HEK293 (cell line): ENCODE measurements around the gene SAP25.
A peak's percentile ranks its signal among the peaks of the same experiment; 100 is the strongest.

ENCODE experiments used
- BCL11A ChIP-seq: fragments of 450-650 bp; formaldehyde crosslinking; IDR thresholded peaks from 2 replicates; pipeline ENCODE4 v1.5.1; 2016; ENCODE audit warnings: low read depth, missing biosample characterization, missing genetic modification characterization
- FEZF1 ChIP-seq: fragments of 450-650 bp; formaldehyde crosslinking; IDR thresholded peaks from 2 replicates; pipeline ENCODE4 v1.5.1; 2016; ENCODE audit warnings: missing biosample characterization, missing genetic modification characterization
- KLF7 ChIP-seq: fragments of 450-650 bp; formaldehyde crosslinking; IDR thresholded peaks from 2 replicates; pipeline ENCODE4 v1.5.1; 2016; ENCODE audit warnings: missing biosample characterization, missing genetic modification characterization, borderline replicate concordance
- MZF1 ChIP-seq: fragments of 450-650 bp; formaldehyde crosslinking; IDR thresholded peaks from 2 replicates; pipeline ENCODE4 v1.5.1; 2017; ENCODE audit warnings: missing biosample characterization, missing genetic modification characterization, borderline replicate concordance
- OSR2 ChIP-seq: fragments of 450-650 bp; formaldehyde crosslinking; IDR thresholded peaks from 2 replicates; pipeline ENCODE4 v1.5.1; 2016; ENCODE audit warnings: missing biosample characterization, missing genetic modification characterization
- OVOL3 ChIP-seq: fragments of 450-650 bp; formaldehyde crosslinking; IDR thresholded peaks from 2 replicates; pipeline ENCODE4 v1.5.1; 2016; ENCODE audit warnings: missing biosample characterization, missing genetic modification characterization
- PRDM1 ChIP-seq: fragments of 450-650 bp; formaldehyde crosslinking; IDR thresholded peaks from 2 replicates; pipeline ENCODE4; 2016; ENCODE audit warnings: missing biosample characterization, missing genetic modification characterization
- SP3 ChIP-seq: fragments of 450-650 bp; formaldehyde crosslinking; IDR thresholded peaks from 2 replicates; pipeline ENCODE4 v1.5.1; 2016; ENCODE audit warnings: missing biosample characterization, missing genetic modification characterization
- TRIM28 ChIP-seq: IDR thresholded peaks from 2 replicates; pipeline ENCODE4 v1.6.1; 2011; ENCODE audit warnings: low read length, control low read depth, borderline replicate concordance
- ZBTB17 ChIP-seq: fragments of 450-650 bp; formaldehyde crosslinking; IDR thresholded peaks from 2 replicates; pipeline ENCODE4 v1.5.1; 2016; ENCODE audit warnings: missing biosample characterization, missing genetic modification characterization
- ZBTB48 ChIP-seq: fragments of 450-650 bp; formaldehyde crosslinking; IDR thresholded peaks from 2 replicates; pipeline ENCODE4 v1.5.1; 2016; ENCODE audit warnings: missing biosample characterization, missing genetic modification characterization
- ZIC2 ChIP-seq: fragments of 450-650 bp; formaldehyde crosslinking; IDR thresholded peaks from 2 replicates; pipeline ENCODE4 v1.5.1; 2016; ENCODE audit warnings: missing biosample characterization, missing genetic modification characterization
- ZNF146 ChIP-seq: fragments of 450-650 bp; formaldehyde crosslinking; IDR thresholded peaks from 2 replicates; pipeline ENCODE4 v1.5.1; 2016; ENCODE audit warnings: missing biosample characterization, missing genetic modification characterization
- ZNF184 ChIP-seq: fragments of 450-650 bp; IDR thresholded peaks from 2 replicates; pipeline ENCODE4 v1.5.1; 2018; ENCODE audit warnings: missing biosample characterization, mild to moderate bottlenecking, missing genetic modification characterization
- ZNF350 ChIP-seq: fragments of 450-650 bp; formaldehyde crosslinking; IDR thresholded peaks from 2 replicates; pipeline ENCODE4 v1.5.0; 2017; ENCODE audit warnings: missing biosample characterization, mild to moderate bottlenecking, missing genetic modification characterization
- ZNF391 ChIP-seq: fragments of 450-650 bp; formaldehyde crosslinking; IDR thresholded peaks from 2 replicates; pipeline ENCODE4 v1.5.1; 2016; ENCODE audit warnings: low read depth, missing biosample characterization, missing genetic modification characterization, borderline replicate concordance
- ZNF416 ChIP-seq: fragments of 450-650 bp; formaldehyde crosslinking; IDR thresholded peaks from 2 replicates; pipeline ENCODE4 v1.5.1; 2016; ENCODE audit warnings: missing biosample characterization, missing genetic modification characterization
- ZNF555 ChIP-seq: fragments of 450-650 bp; formaldehyde crosslinking; conservative IDR thresholded peaks from 2 replicates; pipeline ENCODE4 v1.5.1; 2017; ENCODE audit warnings: missing biosample characterization, mild to moderate bottlenecking, missing genetic modification characterization, inconsistent platforms
- ZNF600 ChIP-seq: fragments of 450-650 bp; formaldehyde crosslinking; IDR thresholded peaks from 2 replicates; pipeline ENCODE4 v1.5.1; 2016; ENCODE audit warnings: missing biosample characterization, missing genetic modification characterization
- ZNF654 ChIP-seq: fragments of 450-650 bp; formaldehyde crosslinking; IDR thresholded peaks from 2 replicates; pipeline ENCODE4 v1.5.1; 2016; ENCODE audit warnings: low read depth, missing biosample characterization, missing genetic modification characterization
- ZNF768 ChIP-seq: fragments of 450-650 bp; formaldehyde crosslinking; IDR thresholded peaks from 2 replicates; pipeline ENCODE4 v1.5.1; 2018; ENCODE audit warnings: missing biosample characterization, mild to moderate bottlenecking, missing genetic modification characterization
- ZSCAN16 ChIP-seq: fragments of 450-650 bp; formaldehyde crosslinking; IDR thresholded peaks from 2 replicates; pipeline ENCODE4 v1.5.1; 2016; ENCODE audit warnings: missing biosample characterization, missing genetic modification characterization
- TF ChIP-seq, protein P1 (sequence below): fragments of 450-650 bp; formaldehyde crosslinking; optimal IDR thresholded peaks from 2 replicates; pipeline ENCODE3; 2016; ENCODE audit warnings: missing biosample characterization, mild to moderate bottlenecking, missing genetic modification characterization
- TF ChIP-seq, protein P2 (sequence below): fragments of 450-650 bp; IDR thresholded peaks from 2 replicates; pipeline ENCODE4 v1.5.1; 2018; ENCODE audit warnings: missing biosample characterization, missing genetic modification characterization
- TF ChIP-seq, protein P3 (sequence below): fragments of 450-650 bp; formaldehyde crosslinking; IDR thresholded peaks from 2 replicates; pipeline ENCODE4 v1.5.1; 2016; ENCODE audit warnings: missing biosample characterization, missing genetic modification characterization
- TF ChIP-seq, protein P4 (sequence below): fragments of 450-650 bp; formaldehyde crosslinking; IDR thresholded peaks from 2 replicates; pipeline ENCODE4 v1.5.1; 2016; ENCODE audit warnings: missing biosample characterization, missing genetic modification characterization, low read depth
- TF ChIP-seq, protein P5 (sequence below): fragments of 450-650 bp; formaldehyde crosslinking; IDR thresholded peaks from 2 replicates; pipeline ENCODE4 v1.5.1; 2016; ENCODE audit warnings: missing biosample characterization, missing genetic modification characterization
- TF ChIP-seq, protein P6 (sequence below): fragments of 450-650 bp; formaldehyde crosslinking; IDR thresholded peaks from 2 replicates; pipeline ENCODE4 v1.5.1; 2016; ENCODE audit warnings: missing biosample characterization, missing genetic modification characterization
- TF ChIP-seq, protein P7 (sequence below): fragments of 450-650 bp; formaldehyde crosslinking; IDR thresholded peaks from 2 replicates; pipeline ENCODE4 v1.5.1; 2016; ENCODE audit warnings: missing biosample characterization, missing genetic modification characterization

The SAP25 gene

DNA sequence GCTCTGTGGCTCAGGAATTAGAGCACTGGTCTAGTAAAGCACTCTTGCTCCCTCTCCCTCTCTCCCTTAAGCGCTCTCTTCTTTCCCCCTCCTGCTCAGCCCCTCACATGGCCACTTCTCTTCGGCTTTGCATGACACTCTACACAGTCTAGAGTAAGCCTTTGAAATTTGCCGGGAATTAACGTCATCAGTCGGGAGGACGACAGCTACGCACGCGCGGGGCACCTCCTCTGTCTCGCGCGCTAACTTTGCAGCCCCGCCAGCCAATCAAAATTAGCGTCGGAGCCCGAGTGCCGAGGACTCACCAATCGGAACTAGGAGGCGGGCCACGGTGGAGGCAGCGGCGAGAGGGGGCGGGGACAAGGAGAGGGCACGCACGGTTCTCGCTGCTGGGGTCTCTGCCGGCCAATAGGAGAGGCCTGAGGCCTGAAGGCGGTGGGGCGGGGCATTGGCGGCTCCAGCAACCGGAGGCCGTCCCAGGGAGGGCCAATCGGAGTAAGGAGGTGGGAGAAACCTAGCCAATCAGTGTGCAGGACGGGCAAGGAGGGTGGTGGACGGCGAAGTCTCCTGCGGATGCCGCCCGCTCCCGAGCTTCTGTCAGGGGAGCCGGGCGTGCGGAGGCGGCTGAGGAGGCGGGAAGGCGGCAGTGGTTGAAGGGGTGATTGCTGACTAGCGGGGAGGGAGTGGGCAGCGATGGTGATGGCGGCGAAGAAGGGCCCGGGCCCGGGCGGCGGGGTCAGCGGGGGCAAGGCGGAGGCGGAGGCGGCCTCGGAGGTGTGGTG is 34.9 kb downstream of the SAP25 start, which contains the start of gene AGFG2 (continued):
- TF ChIP-seq, protein P1, sequence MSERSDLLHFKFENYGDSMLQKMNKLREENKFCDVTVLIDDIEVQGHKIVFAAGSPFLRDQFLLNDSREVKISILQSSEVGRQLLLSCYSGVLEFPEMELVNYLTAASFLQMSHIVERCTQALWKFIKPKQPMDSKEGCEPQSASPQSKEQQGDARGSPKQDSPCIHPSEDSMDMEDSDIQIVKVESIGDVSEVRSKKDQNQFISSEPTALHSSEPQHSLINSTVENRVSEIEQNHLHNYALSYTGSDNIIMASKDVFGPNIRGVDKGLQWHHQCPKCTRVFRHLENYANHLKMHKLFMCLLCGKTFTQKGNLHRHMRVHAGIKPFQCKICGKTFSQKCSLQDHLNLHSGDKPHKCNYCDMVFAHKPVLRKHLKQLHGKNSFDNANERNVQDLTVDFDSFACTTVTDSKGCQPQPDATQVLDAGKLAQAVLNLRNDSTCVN, result peak; percentile 89
- no peak; the same call in 1 of the 2 replicates for TF ChIP-seq ZSCAN16 (tag by site-specific recombination)
- TF ChIP-seq, protein P2, sequence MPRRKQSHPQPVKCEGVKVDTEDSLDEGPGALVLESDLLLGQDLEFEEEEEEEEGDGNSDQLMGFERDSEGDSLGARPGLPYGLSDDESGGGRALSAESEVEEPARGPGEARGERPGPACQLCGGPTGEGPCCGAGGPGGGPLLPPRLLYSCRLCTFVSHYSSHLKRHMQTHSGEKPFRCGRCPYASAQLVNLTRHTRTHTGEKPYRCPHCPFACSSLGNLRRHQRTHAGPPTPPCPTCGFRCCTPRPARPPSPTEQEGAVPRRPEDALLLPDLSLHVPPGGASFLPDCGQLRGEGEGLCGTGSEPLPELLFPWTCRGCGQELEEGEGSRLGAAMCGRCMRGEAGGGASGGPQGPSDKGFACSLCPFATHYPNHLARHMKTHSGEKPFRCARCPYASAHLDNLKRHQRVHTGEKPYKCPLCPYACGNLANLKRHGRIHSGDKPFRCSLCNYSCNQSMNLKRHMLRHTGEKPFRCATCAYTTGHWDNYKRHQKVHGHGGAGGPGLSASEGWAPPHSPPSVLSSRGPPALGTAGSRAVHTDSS, result no peak
- no peak for TF ChIP-seq OVOL3 (tag by site-specific recombination)
- no peak for TF ChIP-seq PRDM1 (tag by site-specific recombination)
- 0 out of 2 replicates have a peak, but pooled peaks have one; percentile 20 for TF ChIP-seq BCL11A
- peak; percentile 63; the same call in 1 of the 2 replicates for TF ChIP-seq ZNF600 (tag by site-specific recombination)
- TF ChIP-seq ZNF555 (tag by site-specific recombination), result no peak
- TF ChIP-seq, protein P3, sequence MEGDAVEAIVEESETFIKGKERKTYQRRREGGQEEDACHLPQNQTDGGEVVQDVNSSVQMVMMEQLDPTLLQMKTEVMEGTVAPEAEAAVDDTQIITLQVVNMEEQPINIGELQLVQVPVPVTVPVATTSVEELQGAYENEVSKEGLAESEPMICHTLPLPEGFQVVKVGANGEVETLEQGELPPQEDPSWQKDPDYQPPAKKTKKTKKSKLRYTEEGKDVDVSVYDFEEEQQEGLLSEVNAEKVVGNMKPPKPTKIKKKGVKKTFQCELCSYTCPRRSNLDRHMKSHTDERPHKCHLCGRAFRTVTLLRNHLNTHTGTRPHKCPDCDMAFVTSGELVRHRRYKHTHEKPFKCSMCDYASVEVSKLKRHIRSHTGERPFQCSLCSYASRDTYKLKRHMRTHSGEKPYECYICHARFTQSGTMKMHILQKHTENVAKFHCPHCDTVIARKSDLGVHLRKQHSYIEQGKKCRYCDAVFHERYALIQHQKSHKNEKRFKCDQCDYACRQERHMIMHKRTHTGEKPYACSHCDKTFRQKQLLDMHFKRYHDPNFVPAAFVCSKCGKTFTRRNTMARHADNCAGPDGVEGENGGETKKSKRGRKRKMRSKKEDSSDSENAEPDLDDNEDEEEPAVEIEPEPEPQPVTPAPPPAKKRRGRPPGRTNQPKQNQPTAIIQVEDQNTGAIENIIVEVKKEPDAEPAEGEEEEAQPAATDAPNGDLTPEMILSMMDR, result 0 out of 2 replicates have a peak, but pooled peaks have one; percentile 16
- TF ChIP-seq, protein P4, sequence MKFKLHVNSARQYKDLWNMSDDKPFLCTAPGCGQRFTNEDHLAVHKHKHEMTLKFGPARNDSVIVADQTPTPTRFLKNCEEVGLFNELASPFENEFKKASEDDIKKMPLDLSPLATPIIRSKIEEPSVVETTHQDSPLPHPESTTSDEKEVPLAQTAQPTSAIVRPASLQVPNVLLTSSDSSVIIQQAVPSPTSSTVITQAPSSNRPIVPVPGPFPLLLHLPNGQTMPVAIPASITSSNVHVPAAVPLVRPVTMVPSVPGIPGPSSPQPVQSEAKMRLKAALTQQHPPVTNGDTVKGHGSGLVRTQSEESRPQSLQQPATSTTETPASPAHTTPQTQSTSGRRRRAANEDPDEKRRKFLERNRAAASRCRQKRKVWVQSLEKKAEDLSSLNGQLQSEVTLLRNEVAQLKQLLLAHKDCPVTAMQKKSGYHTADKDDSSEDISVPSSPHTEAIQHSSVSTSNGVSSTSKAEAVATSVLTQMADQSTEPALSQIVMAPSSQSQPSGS (tag by site-specific recombination), result peak; percentile 66
- TF ChIP-seq KLF7 (tag by site-specific recombination), result no peak
- TF ChIP-seq ZNF146, result peak; percentile 4; the same call in 1 of the 2 replicates
- no peak for TF ChIP-seq MZF1
- peak; percentile 94 for TF ChIP-seq ZBTB17 (tag by site-specific recombination)
- no peak for TF ChIP-seq ZNF768
- peak; percentile 93 for TF ChIP-seq ZNF391 (tag by site-specific recombination)
- TF ChIP-seq FEZF1 (tag by site-specific recombination), result no peak
- no peak for TF ChIP-seq ZNF654 (tag by site-specific recombination)
- no peak; the same call in 1 of the 2 replicates for TF ChIP-seq ZIC2
- TF ChIP-seq, protein P5, sequence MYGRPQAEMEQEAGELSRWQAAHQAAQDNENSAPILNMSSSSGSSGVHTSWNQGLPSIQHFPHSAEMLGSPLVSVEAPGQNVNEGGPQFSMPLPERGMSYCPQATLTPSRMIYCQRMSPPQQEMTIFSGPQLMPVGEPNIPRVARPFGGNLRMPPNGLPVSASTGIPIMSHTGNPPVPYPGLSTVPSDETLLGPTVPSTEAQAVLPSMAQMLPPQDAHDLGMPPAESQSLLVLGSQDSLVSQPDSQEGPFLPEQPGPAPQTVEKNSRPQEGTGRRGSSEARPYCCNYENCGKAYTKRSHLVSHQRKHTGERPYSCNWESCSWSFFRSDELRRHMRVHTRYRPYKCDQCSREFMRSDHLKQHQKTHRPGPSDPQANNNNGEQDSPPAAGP (tag by site-specific recombination), result peak; percentile 89
- TF ChIP-seq, protein P6, sequence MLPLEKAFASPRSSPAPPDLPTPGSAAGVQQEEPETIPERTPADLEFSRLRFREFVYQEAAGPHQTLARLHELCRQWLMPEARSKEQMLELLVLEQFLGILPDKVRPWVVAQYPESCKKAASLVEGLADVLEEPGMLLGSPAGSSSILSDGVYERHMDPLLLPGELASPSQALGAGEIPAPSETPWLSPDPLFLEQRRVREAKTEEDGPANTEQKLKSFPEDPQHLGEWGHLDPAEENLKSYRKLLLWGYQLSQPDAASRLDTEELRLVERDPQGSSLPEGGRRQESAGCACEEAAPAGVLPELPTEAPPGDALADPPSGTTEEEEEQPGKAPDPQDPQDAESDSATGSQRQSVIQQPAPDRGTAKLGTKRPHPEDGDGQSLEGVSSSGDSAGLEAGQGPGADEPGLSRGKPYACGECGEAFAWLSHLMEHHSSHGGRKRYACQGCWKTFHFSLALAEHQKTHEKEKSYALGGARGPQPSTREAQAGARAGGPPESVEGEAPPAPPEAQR, result no peak
- TF ChIP-seq, protein P7, sequence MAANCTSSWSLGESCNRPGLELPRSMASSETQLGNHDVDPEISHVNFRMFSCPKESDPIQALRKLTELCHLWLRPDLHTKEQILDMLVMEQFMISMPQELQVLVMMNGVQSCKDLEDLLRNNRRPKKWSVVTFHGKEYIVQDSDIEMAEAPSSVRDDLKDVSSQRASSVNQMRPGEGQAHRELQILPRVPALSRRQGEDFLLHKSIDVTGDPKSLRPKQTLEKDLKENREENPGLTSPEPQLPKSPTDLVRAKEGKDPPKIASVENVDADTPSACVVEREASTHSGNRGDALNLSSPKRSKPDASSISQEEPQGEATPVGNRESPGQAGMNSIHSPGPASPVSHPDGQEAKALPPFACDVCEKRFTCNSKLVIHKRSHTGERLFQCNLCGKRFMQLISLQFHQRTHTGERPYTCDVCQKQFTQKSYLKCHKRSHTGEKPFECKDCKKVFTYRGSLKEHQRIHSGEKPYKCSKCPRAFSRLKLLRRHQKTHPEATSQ (tag by site-specific recombination), result no peak; the same call in none of the 2 replicates
- no peak for TF ChIP-seq ZNF184 (tag by site-specific recombination)
- no peak for TF ChIP-seq ZNF416 (tag by site-specific recombination)
- peak; percentile 96 for TF ChIP-seq SP3
- no peak for TF ChIP-seq TRIM28
- TF ChIP-seq OSR2 (tag by site-specific recombination), result peak; percentile 99
- TF ChIP-seq ZNF350 (tag by site-specific recombination), result no peak
- no peak for TF ChIP-seq ZBTB48 (tag by site-specific recombination)
- TF ChIP-seq, all 188 proteins: peak for 53
